ENCODE results near the gene SCN1B.

Gene SCN1B

GRCh38 chr19:35059006-35059798, 28.9 kb downstream of the SCN1B start:
- Histone ChIP-seq H3K9me3 (ENCODE audit: control insufficient read depth, insufficient read depth, low read depth, low read length) (no peaks in the 10 kb centered on the region; the same call in 1 of the 2 replicates), H3K36me3 (ENCODE audit: control insufficient read depth in 2 of 2, insufficient read depth in 1 of 2, low read length in 2 of 2) (no peaks in the 10 kb centered on the region; a peak in 1 of 3 replicates), H3K27ac (ENCODE audit: extremely low read depth, low read depth, low read length) (no peak overlapping the region), H3K4me1 (ENCODE audit: control insufficient read depth, insufficient read depth, low read length) (peaks cover 7% of the 10 kb centered on the region; the same call in 1 of the 2 replicates), H3K4me3 (ENCODE audit: low read depth, low read length) (no peak overlapping the region)
- ChIA-PET POLR2A (no interaction called here), CTCF (interaction anchor here (0.7 to 9.6 kb wide), 10 partner anchors 8 to 451 kb away, joined by 4 to 193 read pairs (median 8); partner anchors contain the start of genes HPN and LGI4)
- TF ChIP-seq SCRT1 (tag by site-specific recombination; IDR thresholded peaks at IDR 0.05; ENCODE audit: borderline replicate concordance) (peak; percentile 96), SCRT2 (tag by site-specific recombination; IDR thresholded peaks at IDR 0.05) (peak; percentile 88), ZNF791 (tag by site-specific recombination; IDR thresholded peaks at IDR 0.05) (no peak), ZBTB17 (tag by site-specific recombination; IDR thresholded peaks at IDR 0.05) (peak; percentile 91), ZNF529 (tag by site-specific recombination; IDR thresholded peaks at IDR 0.05; ENCODE audit: insufficient replicate concordance) (no peak), ZSCAN16 (tag by site-specific recombination; IDR thresholded peaks at IDR 0.05) (peak; percentile 75; the same call in 1 of the 2 replicates), ZFP3 (tag by site-specific recombination; IDR thresholded peaks at IDR 0.05; ENCODE audit: low read depth) (peak; percentile 22; the same call in 1 of the 2 replicates), ZNF121 (tag by site-specific recombination; IDR thresholded peaks at IDR 0.05) (peak; percentile 99)

GRCh38 chr19:35059799-35060091, 29.5 kb downstream of the SCN1B start:
- no peaks in the 10 kb centered on the region; a peak in 1 of 3 replicates for H3K36me3 ChIP-seq (ENCODE audit: control insufficient read depth in 2 of 2, insufficient read depth in 1 of 2, low read length in 2 of 2)
- POLR2A ChIA-PET, result no interaction called here
- no peak overlapping the region for H3K4me3 ChIP-seq (ENCODE audit: low read depth, low read length)
- no peak overlapping the region for H3K27ac ChIP-seq (ENCODE audit: extremely low read depth, low read depth, low read length)
- no peaks in the 10 kb centered on the region; the same call in 1 of the 2 replicates for H3K9me3 ChIP-seq (ENCODE audit: control insufficient read depth, insufficient read depth, low read depth, low read length)
- CTCF ChIA-PET, result interaction anchor here (3.4 to 9.6 kb wide), 2 partner anchors 15 to 31 kb away, joined by 15 to 193 read pairs; partner anchors contain the start of gene HPN
- TF ChIP-seq ZNF175 (tag by site-specific recombination; IDR thresholded peaks at IDR 0.05), result no peak
- no peak for TF ChIP-seq ZBTB48 (tag by site-specific recombination; IDR thresholded peaks at IDR 0.05)
- TF ChIP-seq ZNF26 (tag by site-specific recombination; IDR thresholded peaks at IDR 0.05), result no peak
- TF ChIP-seq ZNF211 (tag by site-specific recombination; IDR thresholded peaks at IDR 0.05; ENCODE audit: low read depth), result no peak
- no peak for TF ChIP-seq ZNF792 (tag by site-specific recombination; IDR thresholded peaks at IDR 0.05)
- TF ChIP-seq ZFP69B (tag by site-specific recombination; IDR thresholded peaks at IDR 0.05), result no peak
- no peak for TF ChIP-seq ZNF280D (tag by site-specific recombination; IDR thresholded peaks at IDR 0.05)
- no peak for TF ChIP-seq ZNF707 (tag by site-specific recombination; IDR thresholded peaks at IDR 0.05)
- TF ChIP-seq WT1 (tag by site-specific recombination; IDR thresholded peaks at IDR 0.05), result no peak
- TF ChIP-seq ZNF830 (tag by site-specific recombination; IDR thresholded peaks at IDR 0.05; ENCODE audit: low read depth), result no peak
- TF ChIP-seq ZNF302 (tag by site-specific recombination; IDR thresholded peaks at IDR 0.05; ENCODE audit: low read depth), result no peak
- TF ChIP-seq ZNF692 (tag by site-specific recombination; IDR thresholded peaks at IDR 0.05), result no peak
- TF ChIP-seq BCL11A (tag by site-specific recombination; IDR thresholded peaks at IDR 0.05; ENCODE audit: low read depth), result no peak
- TF ChIP-seq MYNN (tag by site-specific recombination; IDR thresholded peaks at IDR 0.05; ENCODE audit: borderline replicate concordance), result no peak
- peaks cover 7% of the 10 kb centered on the region; the same call in 1 of the 2 replicates for H3K4me1 ChIP-seq (ENCODE audit: control insufficient read depth, insufficient read depth, low read length)

Measured in HEK293 (cell line).